Airway epithelial cell (primary cell): ENCODE data around the gene RPP30. TPM values are rescaled to one million over a fixed set of nuclear protein-coding genes. Genes with fewer than 3 reads are reported as not detected.

ENCODE experiments used
- total RNA-seq: library from RNA; depleted of rRNA; stranded (reverse); fragments of >200 nt; gene quantifications from 2 replicates; pipeline ENCODE4 v1.2.3, GENCODE V29; 2015

Gene RPP30
- total RNA-seq = 27.1 and 40.6 TPM in 2 replicates

DNA sequence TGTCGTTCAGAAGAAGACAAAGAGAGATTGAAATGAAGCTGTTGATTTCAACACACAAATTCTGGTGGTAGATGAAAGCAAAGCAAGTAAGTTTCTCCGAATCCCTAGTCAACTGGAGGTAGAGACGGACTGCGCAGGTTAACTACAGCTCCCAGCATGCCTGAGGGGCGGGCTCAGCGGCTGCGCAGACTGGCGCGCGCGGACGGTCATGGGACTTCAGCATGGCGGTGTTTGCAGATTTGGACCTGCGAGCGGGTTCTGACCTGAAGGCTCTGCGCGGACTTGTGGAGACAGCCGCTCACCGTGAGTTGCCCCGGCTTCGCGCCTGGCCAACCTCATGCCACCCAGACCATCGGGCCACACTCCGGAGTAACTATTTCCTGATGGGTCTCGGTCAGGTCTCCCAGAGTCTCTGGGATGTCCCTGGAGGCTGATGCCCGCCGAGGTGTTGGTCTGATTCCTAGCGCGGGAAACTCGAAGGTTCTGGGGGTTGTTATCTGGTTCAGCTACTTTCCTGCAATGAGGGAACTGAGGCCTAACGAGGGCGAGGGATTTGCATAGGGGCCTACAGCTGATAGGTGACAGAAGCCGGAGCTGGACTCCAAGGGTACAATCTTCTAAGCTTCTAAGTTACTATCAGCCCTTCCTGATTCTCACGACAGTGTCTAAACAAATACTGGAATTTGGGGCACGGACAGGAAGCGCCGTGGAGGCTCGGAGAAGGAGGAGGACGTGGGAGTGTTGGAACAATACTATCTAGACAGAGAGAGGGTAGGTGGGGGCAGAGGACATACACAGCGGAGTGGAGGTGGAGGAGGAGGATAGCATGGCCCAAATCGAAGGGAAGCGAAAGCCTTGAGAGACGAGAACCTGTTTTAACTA is at the start of gene RPP30:
RPP30 (plus strand) TSS at position 209 of the 882 bp plus-strand sequence; CDS start at position 222, 13 bp downstream.

GRCh38 chr10:90857635-90858460 is 13.9 kb upstream of the RPP30 start, which contains the start of gene HTR7:
HTR7 (minus strand) TSS chr10:90858039; CDS start chr10:90857671, 368 bp downstream.

DNA sequence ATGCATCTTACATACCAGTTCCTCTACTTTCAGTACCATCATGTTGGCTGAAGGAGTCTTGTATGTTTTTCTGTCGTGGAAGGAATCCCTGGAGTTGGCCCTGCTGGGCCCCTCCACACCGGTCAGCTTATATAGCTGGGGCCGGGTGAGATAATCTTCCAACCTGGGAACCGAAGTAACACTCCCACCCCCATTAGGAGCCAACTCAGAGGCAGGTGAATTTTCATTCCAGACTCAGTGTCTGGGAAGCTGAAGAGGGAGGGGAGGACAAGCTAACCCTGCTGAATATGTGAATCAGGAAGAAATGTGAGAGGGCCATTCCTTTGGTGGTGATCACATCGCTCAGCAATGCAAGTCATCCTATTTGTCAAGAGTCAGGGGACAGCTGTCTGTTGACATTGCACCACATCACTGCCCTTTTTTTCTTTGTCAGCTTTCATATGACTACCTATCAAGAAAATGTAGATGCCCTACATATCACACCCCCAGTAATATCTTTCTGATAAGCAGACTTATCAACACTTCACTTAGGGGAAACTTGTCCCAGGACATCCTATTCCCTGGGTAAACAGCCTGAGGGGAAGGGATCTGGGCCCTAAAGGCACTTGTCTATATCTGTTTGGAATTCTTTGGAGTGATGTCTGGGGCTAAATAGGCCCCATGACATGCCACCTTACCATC is 49.4 kb downstream of the RPP30 start, which contains the start of gene ANKRD1:
ANKRD1 (minus strand) TSS at position 102 of the 681 bp plus-strand sequence; CDS start at position 42, 60 bp downstream.

Other genes with a start within 250 kb of the RPP30 start
- gene HTR7, start 13.9 kb upstream of the RPP30 start, total RNA-seq = 10.4 and 11.6 TPM in 2 replicates
- 3.3 TPM in 2 replicates for gene ANKRD1, start 49.1 kb downstream of the RPP30 start, total RNA-seq